ENCODE results near the gene CBX4.

The CBX4 gene

DNA sequence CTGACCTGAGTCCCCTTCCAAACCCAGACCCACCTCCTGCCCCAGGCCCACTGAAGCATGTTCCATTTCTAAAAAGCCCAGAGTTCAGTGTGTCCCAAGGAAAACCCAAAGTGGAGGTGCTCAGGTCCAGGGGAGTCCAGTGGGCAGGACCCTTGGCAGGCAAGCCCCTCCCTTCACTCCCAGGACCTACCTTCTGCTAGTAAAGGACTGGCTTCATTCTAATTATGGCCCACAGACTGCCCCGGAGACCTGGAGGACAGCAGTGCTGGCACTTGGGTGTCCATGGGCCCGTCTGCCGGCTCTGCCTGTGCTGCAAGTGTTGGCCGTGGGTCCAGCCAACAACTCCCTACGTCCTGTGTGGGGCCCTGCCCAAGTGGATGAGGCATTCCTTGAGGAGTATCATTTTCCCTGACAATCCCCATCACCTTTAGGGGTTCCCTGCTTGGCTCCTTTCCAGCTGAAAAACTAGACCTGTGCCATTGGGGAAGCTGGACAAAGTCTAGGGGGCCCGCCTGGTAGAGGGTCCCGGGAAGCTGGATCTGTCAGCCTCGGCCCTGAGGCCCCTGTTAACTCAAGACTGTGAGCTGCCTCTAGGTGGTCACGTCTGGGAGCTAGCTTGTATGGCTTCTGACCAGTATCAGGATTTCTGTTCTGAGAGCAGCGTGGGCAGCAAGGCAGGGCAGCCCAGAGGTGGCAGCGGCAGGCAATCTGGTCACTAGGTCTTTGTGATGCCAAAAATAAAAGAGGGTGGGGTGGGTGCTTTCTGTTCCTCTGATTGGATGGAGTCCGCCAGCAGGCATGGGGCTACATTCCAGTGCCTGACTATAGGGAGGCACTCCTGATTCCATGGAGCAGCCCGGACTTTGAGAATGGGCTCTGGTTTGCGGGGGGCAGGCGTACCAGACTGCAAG lies 53.1 kb downstream of the CBX4 start:
- no peak for DNase-seq (ENCODE audit: low read depth)

DNA sequence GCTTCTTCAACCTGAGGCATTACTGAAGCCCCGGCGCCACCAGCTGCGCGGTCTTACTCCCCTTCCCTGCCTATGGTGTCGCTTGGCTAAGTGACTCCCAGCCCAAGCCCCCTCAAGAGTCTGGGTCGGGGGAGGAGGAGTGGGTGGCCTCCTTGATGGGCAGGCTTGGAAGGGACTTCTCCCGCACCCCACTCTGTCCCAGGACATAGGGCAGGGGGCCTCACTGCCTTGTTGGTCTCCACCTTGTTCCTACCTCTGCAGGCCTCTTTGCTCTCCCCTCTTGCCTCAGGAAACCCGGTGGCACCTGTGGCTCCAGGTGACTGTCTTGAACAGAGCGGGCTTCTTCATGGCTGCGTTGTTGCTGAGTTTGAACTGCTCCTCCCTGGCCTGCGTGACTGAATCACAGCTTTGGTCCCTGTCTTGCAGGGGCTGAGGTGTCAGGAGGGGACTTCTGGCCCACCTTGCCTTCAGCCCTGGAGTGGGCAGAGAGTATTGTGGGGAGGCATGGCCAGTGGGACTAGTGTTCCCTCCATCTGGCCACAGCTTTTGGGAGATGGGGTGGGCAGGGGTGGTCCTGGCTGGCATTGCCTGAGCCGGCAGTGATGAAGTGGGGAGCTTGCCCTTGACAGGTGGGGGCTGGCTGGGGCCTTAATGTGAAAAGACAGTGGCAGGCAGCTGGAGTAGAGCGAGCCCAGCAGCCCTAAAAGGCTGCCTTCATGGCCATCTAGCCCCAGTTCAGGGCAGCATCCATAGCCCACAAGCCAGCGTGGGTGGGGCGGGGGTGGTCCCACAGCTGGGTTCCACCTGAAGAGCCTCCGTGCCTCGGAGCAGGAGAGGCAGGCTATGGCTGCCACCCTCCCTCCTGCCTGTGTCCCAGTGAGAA lies 54.0 kb downstream of the CBX4 start:
- no peak for DNase-seq (ENCODE audit: low read depth)

- DNase-seq (ENCODE audit: low read depth): no peak
Observed at GRCh38 chr17:79784353-79785016, 54.8 kb downstream of the CBX4 start.

DNA sequence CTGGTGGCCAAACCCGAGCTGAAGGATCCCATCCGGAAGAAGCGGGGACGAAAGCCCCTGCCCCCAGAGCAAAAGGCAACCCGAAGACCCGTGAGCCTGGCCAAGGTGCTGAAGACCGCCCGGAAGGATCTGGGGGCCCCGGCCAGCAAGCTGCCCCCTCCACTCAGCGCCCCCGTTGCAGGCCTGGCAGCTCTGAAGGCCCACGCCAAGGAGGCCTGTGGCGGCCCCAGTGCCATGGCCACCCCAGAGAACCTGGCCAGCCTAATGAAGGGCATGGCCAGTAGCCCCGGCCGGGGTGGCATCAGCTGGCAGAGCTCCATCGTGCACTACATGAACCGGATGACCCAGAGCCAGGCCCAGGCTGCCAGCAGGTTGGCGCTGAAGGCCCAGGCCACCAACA lies 55.3 kb downstream of the CBX4 start:
- DNase-seq (ENCODE audit: low read depth): no peak
